GM19193 (cell line): ENCODE results near the gene ANKRD66.

ENCODE experiments used
- POLR2A ChIP-seq: IDR thresholded peaks from 4 replicates; pipeline ENCODE4 v1.6.1; 2011; ENCODE audit not compliant: insufficient read depth, insufficient read length; ENCODE audit errors: extremely low read depth

The ANKRD66 gene

GRCh38 chr6:46799657-46800056, 52.9 kb downstream of the ANKRD66 start:
- TF ChIP-seq POLR2A: no peak

- no peak for TF ChIP-seq POLR2A
Measured at GRCh38 chr6:46808806-46809205, 62.1 kb downstream of the ANKRD66 start.
